ENCODE results near the gene UBE2D3. TPM values are rescaled to one million over a fixed set of nuclear protein-coding genes. Genes with fewer than 3 reads are reported as not detected.

Gene UBE2D3
- total and polyA plus RNA-seq, 2 donors from 2014 or later = 173 to 262 TPM

DNA sequence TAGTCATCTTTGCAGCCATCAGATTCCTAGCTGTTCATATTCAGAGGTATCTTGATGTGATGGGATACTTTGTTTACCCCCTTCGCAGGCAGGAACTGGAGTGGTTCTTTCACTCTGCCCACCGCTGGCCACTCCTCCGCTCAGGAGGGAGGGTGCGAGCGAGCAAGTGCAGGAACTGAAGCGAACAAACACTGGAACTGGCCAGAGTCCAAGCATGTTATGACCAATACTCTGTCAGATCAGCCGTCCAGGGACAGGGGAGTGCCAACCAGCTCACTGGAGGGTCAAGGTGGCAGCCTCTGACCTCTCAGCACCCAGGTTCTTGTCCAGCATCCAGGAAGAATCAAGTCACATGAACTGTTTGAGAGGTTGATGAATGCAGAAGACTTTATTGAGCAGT is 48.6 kb downstream of the UBE2D3 start:
- FAIRE-seq (no peak), DNase-seq (peak; percentile 22 to 71 (median 41))
- peak overlapping the region in 2 of 3 donors; percentile 40 to 50 for H3K4me3 ChIP-seq (ENCODE audit: low read length in 3 of 3)
- intact Hi-C loops (cut with DNase I) = no loop called here
- no peak overlapping the region for H3K27ac ChIP-seq (ENCODE audit: low read depth in 2 of 2, low read length in 2 of 2)
- H3K9ac ChIP-seq (ENCODE audit: low read length in 3 of 3) = no peak overlapping the region
- H3K4me1 ChIP-seq (ENCODE audit: control insufficient read depth in 2 of 3, insufficient read depth in 2 of 3, low read depth in 1 of 3, low read length in 3 of 3) = no peaks in the 10 kb centered on the region
- H3K36me3 ChIP-seq (ENCODE audit: control insufficient read depth in 2 of 3, insufficient read depth in 3 of 3, low read length in 3 of 3) = no peaks in the 10 kb centered on the region
- TF ChIP-seq, protein P1, sequence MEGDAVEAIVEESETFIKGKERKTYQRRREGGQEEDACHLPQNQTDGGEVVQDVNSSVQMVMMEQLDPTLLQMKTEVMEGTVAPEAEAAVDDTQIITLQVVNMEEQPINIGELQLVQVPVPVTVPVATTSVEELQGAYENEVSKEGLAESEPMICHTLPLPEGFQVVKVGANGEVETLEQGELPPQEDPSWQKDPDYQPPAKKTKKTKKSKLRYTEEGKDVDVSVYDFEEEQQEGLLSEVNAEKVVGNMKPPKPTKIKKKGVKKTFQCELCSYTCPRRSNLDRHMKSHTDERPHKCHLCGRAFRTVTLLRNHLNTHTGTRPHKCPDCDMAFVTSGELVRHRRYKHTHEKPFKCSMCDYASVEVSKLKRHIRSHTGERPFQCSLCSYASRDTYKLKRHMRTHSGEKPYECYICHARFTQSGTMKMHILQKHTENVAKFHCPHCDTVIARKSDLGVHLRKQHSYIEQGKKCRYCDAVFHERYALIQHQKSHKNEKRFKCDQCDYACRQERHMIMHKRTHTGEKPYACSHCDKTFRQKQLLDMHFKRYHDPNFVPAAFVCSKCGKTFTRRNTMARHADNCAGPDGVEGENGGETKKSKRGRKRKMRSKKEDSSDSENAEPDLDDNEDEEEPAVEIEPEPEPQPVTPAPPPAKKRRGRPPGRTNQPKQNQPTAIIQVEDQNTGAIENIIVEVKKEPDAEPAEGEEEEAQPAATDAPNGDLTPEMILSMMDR (IDR thresholded peaks at IDR 0.05; ENCODE audit: borderline replicate concordance, extremely low read depth, insufficient read depth) = no peak
- no peaks in the 10 kb centered on the region for H3K9me3 ChIP-seq (ENCODE audit: control insufficient read depth in 2 of 3, insufficient read depth in 1 of 3, low read length in 3 of 3)
- H3K27me3 ChIP-seq (ENCODE audit: control insufficient read depth, insufficient read depth, low read length) = no peaks in the 10 kb centered on the region

DNA sequence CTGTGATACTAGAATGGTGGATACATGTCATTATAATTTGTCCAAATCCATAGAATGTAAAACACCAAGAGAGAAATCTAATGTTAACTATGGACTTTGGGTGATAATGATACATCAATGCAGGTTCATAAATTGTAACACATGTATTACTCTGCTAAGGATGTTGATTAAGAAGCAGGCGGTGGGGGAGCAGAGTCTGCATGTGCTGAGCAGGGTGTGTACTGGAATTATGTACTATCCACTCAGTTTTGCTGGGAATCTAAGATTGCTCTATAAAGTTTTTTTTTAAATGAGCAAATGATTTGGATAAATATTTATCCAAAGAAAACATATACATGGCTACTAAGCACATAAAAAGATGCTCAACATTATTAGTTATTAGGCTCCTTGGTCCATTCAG is 51.5 kb downstream of the UBE2D3 start:
- no peaks in the 10 kb centered on the region for H3K36me3 ChIP-seq (ENCODE audit: control insufficient read depth in 2 of 3, insufficient read depth in 3 of 3, low read length in 3 of 3)
- H3K27me3 ChIP-seq (ENCODE audit: control insufficient read depth, insufficient read depth, low read length) = no peaks in the 10 kb centered on the region
- FAIRE-seq (no peak), DNase-seq (no peak)
- no peaks in the 10 kb centered on the region for H3K9me3 ChIP-seq (ENCODE audit: control insufficient read depth in 2 of 3, insufficient read depth in 1 of 3, low read length in 3 of 3)
- no peak overlapping the region for H3K9ac ChIP-seq (ENCODE audit: low read length in 3 of 3)
- no peaks in the 10 kb centered on the region for H3K4me1 ChIP-seq (ENCODE audit: control insufficient read depth in 2 of 3, insufficient read depth in 2 of 3, low read depth in 1 of 3, low read length in 3 of 3)
- no peak overlapping the region for H3K4me3 ChIP-seq (ENCODE audit: low read length in 3 of 3)
- H3K27ac ChIP-seq (ENCODE audit: low read depth in 2 of 2, low read length in 2 of 2) = no peak overlapping the region
- TF ChIP-seq, protein P1 (IDR thresholded peaks at IDR 0.05; ENCODE audit: borderline replicate concordance, extremely low read depth, insufficient read depth) = no peak
- intact Hi-C loops (cut with DNase I) = no loop called here

DNA sequence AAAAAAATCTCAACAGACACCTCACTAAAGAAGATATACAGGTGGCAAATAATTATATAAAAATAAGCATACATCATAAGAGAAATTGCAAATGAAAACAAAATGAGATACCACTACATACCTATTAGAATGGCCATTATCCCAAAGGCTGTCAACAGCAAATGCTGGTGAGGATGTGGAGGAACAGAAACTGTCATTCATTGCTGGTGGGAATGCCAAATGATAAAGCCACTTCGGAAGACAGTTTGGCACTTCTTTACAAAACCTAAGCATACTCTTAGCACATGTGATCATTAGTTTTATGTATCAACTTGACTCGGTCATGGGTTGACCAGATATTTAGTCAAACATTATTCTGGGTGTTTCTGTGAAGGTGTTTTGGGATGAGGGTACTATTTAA is 53.1 kb downstream of the UBE2D3 start:
- no peaks in the 10 kb centered on the region for H3K9me3 ChIP-seq (ENCODE audit: control insufficient read depth in 2 of 3, insufficient read depth in 1 of 3, low read length in 3 of 3)
- H3K9ac ChIP-seq (ENCODE audit: low read length in 3 of 3) = no peak overlapping the region
- no peaks in the 10 kb centered on the region for H3K36me3 ChIP-seq (ENCODE audit: control insufficient read depth in 2 of 3, insufficient read depth in 3 of 3, low read length in 3 of 3)
- no peak for FAIRE-seq
- no peak overlapping the region for H3K4me3 ChIP-seq (ENCODE audit: low read length in 3 of 3)
- intact Hi-C loops (cut with DNase I) = no loop called here
- no peak for DNase-seq
- H3K27me3 ChIP-seq (ENCODE audit: control insufficient read depth, insufficient read depth, low read length) = no peaks in the 10 kb centered on the region
- no peak overlapping the region for H3K27ac ChIP-seq (ENCODE audit: low read depth in 2 of 2, low read length in 2 of 2)
- H3K4me1 ChIP-seq (ENCODE audit: control insufficient read depth in 2 of 3, insufficient read depth in 2 of 3, low read depth in 1 of 3, low read length in 3 of 3) = no peaks in the 10 kb centered on the region
- TF ChIP-seq, protein P1 (IDR thresholded peaks at IDR 0.05; ENCODE audit: borderline replicate concordance, extremely low read depth, insufficient read depth) = no peak

DNA sequence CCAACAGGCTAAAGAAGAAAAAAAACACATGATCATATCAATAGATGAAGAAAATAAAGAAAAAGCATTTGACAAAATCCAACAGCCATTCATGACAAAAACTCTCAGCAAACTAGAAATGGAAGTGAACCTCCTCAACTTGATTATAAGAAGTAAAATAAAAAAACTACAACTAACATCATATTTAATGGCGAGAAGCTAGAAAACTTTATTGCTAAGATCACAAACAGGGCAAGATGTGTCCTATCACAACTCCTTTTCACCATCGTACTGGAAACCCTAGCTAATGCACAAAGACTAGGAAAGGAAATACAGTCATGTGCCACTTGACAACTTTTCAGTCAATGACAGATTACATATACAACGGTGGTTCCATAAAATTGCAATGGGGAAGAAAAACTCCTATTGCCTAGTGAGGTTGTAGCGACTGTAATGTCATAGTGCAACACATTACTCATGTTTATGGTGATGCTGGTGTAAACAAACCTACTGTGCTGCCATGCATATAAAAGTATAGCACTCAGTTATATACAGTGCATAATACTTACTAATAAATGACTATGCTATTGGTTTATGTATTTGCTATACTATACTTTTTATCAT is 54.5 kb downstream of the UBE2D3 start:
- DNase-seq = no peak
- FAIRE-seq = no peak
- Histone ChIP-seq H3K4me3 (ENCODE audit: low read length in 3 of 3) (no peak overlapping the region), H3K36me3 (ENCODE audit: control insufficient read depth in 2 of 3, insufficient read depth in 3 of 3, low read length in 3 of 3) (no peaks in the 10 kb centered on the region), H3K27ac (ENCODE audit: low read depth in 2 of 2, low read length in 2 of 2) (no peak overlapping the region), H3K9ac (ENCODE audit: low read length in 3 of 3) (no peak overlapping the region), H3K27me3 (ENCODE audit: control insufficient read depth, insufficient read depth, low read length) (no peaks in the 10 kb centered on the region), H3K9me3 (ENCODE audit: control insufficient read depth in 2 of 3, insufficient read depth in 1 of 3, low read length in 3 of 3) (no peaks in the 10 kb centered on the region), H3K4me1 (ENCODE audit: control insufficient read depth in 2 of 3, insufficient read depth in 2 of 3, low read depth in 1 of 3, low read length in 3 of 3) (no peaks in the 10 kb centered on the region)
- TF ChIP-seq, protein P1 (IDR thresholded peaks at IDR 0.05; ENCODE audit: borderline replicate concordance, extremely low read depth, insufficient read depth) = no peak
- intact Hi-C loops (cut with DNase I) = no loop called here

All from kidney (tissue), 14 donors.